Tibial nerve (tissue), 4 donors: ENCODE measurements around the gene KCP. TPM values are rescaled to one million over a fixed set of nuclear protein-coding genes. Genes with fewer than 3 reads are reported as not detected.
"Not testable (repeated sequence)": the region's sequence is repeated elsewhere in the genome, so short reads cannot be mapped to it uniquely, and the experiment has no call there.

ENCODE experiments used
- DNase-seq, 2 donors: peaks; one replicate each; pipeline ENCODE4 v3.0.0-alpha.2; 2019; ENCODE audit warnings: low spot score in 2 of 2
- H3K27ac ChIP-seq, 4 donors: fragments of 200-600 bp; sonication (generic) in 3 of 4; one replicate each; pipeline ENCODE4 v1.5.1; 2017 to 2019; ENCODE audit warnings: mild to moderate bottlenecking in 1 of 4
- H3K27me3 ChIP-seq, 2 donors: fragments of 200-600 bp; sonication (generic) in 1 of 2; one replicate each; pipeline versions ENCODE4 v1.5.1 to v1.6.0; 2017 to 2019
- H3K36me3 ChIP-seq, 3 donors: fragments of 200-600 bp; sonication (generic); one replicate each; pipeline ENCODE4 v1.5.1; 2018 to 2019
- H3K4me1 ChIP-seq, 4 donors: fragments of 200-600 bp; sonication (generic) in 3 of 4; one replicate each; pipeline ENCODE4 v1.5.1; 2017 to 2019
- H3K4me3 ChIP-seq, 4 donors: fragments of 200-600 bp; sonication (generic) in 3 of 4; one replicate each; pipeline ENCODE4 v1.5.1; 2017 to 2019; ENCODE audit warnings: mild to moderate bottlenecking in 1 of 4, moderate library complexity in 1 of 4
- H3K9me3 ChIP-seq, 4 donors: fragments of 200-600 bp; sonication (generic) in 3 of 4; one replicate each; pipeline ENCODE4 v1.5.1; 2017 to 2019
- EP300 ChIP-seq, 2 donors: sonication (generic); formaldehyde crosslinking; IDR thresholded peaks; one replicate each; pipeline ENCODE4 v1.6.1; 2017; ENCODE audit warnings: antibody characterized with exemption in 2 of 2, mild to moderate bottlenecking in 1 of 2
- POLR2A ChIP-seq, 2 donors: fragments of 450-650 bp; IDR thresholded peaks; one replicate each; pipeline ENCODE4 v1.6.1; 2017; ENCODE audit warnings: antibody characterized with exemption in 2 of 2, mild to moderate bottlenecking in 2 of 2, moderate library complexity in 2 of 2
- WGBS, 2 donors: methylation state at CpG; one replicate each; pipeline ENCODE4 v1.1.5; 2018; 5-methylcytosine and 5-hydroxymethylcytosine counted together
- total RNA-seq, 4 donors: library from RNA; depleted of rRNA; stranded (reverse); fragments of >200 nt; gene quantifications; one replicate each; pipeline ENCODE4 v1.1.0, GENCODE V29; 2016
- TF ChIP-seq, protein P1 (sequence below), 5 experiments: fragments of 200-600 bp in 3 of 5; fragments of 450-650 bp in 2 of 5; sonication (generic) in 3 of 5; IDR thresholded peaks; one replicate each; pipeline ENCODE4 v1.5.1; 2016 to 2019; ENCODE audit warnings: antibody characterized with exemption in 5 of 5, mild to moderate bottlenecking in 3 of 5, moderate library complexity in 2 of 5

Gene KCP
- total RNA-seq, 4 donors from 2014 or later, result 0.21 to 0.90 (median 0.40) TPM

- H3K27ac ChIP-seq, result no peak overlapping the region
- DNase-seq, result no peak
- no peak overlapping the region for H3K4me3 ChIP-seq
- peaks cover 0 to 24% (median 0%) of the 10 kb centered on the region in 3 donors for H3K36me3 ChIP-seq
- no peak for TF ChIP-seq POLR2A (IDR thresholded peaks at IDR 0.05)
- TF ChIP-seq, protein P1, sequence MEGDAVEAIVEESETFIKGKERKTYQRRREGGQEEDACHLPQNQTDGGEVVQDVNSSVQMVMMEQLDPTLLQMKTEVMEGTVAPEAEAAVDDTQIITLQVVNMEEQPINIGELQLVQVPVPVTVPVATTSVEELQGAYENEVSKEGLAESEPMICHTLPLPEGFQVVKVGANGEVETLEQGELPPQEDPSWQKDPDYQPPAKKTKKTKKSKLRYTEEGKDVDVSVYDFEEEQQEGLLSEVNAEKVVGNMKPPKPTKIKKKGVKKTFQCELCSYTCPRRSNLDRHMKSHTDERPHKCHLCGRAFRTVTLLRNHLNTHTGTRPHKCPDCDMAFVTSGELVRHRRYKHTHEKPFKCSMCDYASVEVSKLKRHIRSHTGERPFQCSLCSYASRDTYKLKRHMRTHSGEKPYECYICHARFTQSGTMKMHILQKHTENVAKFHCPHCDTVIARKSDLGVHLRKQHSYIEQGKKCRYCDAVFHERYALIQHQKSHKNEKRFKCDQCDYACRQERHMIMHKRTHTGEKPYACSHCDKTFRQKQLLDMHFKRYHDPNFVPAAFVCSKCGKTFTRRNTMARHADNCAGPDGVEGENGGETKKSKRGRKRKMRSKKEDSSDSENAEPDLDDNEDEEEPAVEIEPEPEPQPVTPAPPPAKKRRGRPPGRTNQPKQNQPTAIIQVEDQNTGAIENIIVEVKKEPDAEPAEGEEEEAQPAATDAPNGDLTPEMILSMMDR (IDR thresholded peaks at IDR 0.05), result no peak
- TF ChIP-seq EP300 (IDR thresholded peaks at IDR 0.05), result no peak
- no peaks in the 10 kb centered on the region for H3K27me3 ChIP-seq
- no peaks in the 10 kb centered on the region for H3K9me3 ChIP-seq
- H3K4me1 ChIP-seq, result peaks cover 0 to 8% (median 0%) of the 10 kb centered on the region in 4 donors
- 70 to 79% methylated on average over 15 to 19 of the region's 22 CpGs for WGBS, 2 donors
These were observed 36.7 kb upstream of the KCP start for GRCh38 chr7:128946936-128947830.

- DNase-seq, result no peak
- H3K9me3 ChIP-seq, result no peaks in the 10 kb centered on the region
- no peak overlapping the region for H3K4me3 ChIP-seq
- TF ChIP-seq POLR2A (IDR thresholded peaks at IDR 0.05) (no peak), EP300 (IDR thresholded peaks at IDR 0.05) (no peak)
- TF ChIP-seq, protein P1 (IDR thresholded peaks at IDR 0.05), result no peak
- no peaks in the 10 kb centered on the region for H3K27me3 ChIP-seq
- peaks cover 0 to 14% (median 0%) of the 10 kb centered on the region in 3 donors for H3K36me3 ChIP-seq
- peaks cover 0 to 8% (median 0%) of the 10 kb centered on the region in 4 donors for H3K4me1 ChIP-seq
- no peak overlapping the region for H3K27ac ChIP-seq
- WGBS, 2 donors, result 79 to 92% methylated on average over 14 to 21 of the region's 21 CpGs
These were observed 35.3 kb upstream of the KCP start for GRCh38 chr7:128945668-128946366.

DNA sequence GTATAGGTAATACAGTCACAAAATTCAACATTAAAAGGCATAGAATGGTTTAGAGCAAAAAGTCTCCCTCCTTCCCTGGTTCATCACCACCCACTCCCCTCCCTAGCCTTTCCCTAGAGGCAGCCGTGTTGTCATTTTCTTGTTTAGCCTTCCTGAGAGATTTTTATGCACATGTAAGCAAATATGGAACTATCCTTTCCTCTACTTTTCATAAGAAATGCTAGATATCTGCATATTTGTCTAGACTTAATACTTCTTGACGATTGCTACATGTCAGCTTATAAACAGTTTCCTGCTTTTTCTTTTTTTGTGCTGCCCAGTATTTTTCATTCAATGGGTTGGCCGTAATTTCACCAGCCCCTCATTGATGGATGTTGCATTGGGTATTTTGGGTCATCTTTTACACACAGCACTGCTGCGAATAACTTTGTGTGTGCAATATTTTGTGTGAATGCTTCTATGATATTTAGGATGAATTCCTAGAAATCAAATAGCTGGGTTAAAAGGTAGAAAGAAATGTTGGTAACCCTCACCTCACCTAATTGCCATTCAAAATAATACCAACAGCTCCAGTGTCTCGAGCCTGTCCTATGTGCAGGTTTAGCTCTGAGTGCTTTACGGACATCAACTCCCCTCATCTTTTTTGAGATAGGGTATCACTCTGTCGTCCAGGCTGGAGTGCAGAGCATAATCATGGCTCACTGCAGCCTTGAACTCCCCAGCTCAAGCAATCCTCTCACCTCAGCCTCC, 34.2 kb upstream of the KCP start:
- Histone ChIP-seq H3K9me3 (no peaks in the 10 kb centered on the region), H3K4me3 (no peak overlapping the region), H3K36me3 (peaks cover 0 to 4% (median 0%) of the 10 kb centered on the region in 3 donors), H3K4me1 (peaks cover 0 to 8% (median 0%) of the 10 kb centered on the region in 4 donors), H3K27ac (no peak overlapping the region), H3K27me3 (peaks cover 0 to 5% of the 10 kb centered on the region in 2 donors)
- WGBS, 2 donors, result 66 to 74% methylated on average over 7 of the region's 7 CpGs
- TF ChIP-seq POLR2A (IDR thresholded peaks at IDR 0.05), result no peak
- TF ChIP-seq, protein P1 (IDR thresholded peaks at IDR 0.05), result no peak
- no peak for TF ChIP-seq EP300 (IDR thresholded peaks at IDR 0.05)
- no peak for DNase-seq

GRCh38 chr7:128943251-128943650, 32.7 kb upstream of the KCP start:
- not testable (repeated sequence) for H3K9me3 ChIP-seq, H3K4me3 ChIP-seq, H3K27ac ChIP-seq, DNase-seq, H3K36me3 ChIP-seq
- peaks cover 0 to 16% (median 7%) of the 10 kb centered on the region in 4 donors for H3K4me1 ChIP-seq
- WGBS, 2 donors, result 83 to 95% methylated on average over 2 of the region's 2 CpGs
- peaks cover 0 to 19% of the 10 kb centered on the region in 2 donors for H3K27me3 ChIP-seq

GRCh38 chr7:128941946-128942526, 31.5 kb upstream of the KCP start:
- DNase-seq, result no peak
- TF ChIP-seq EP300 (IDR thresholded peaks at IDR 0.05), result no peak
- TF ChIP-seq, protein P1 (IDR thresholded peaks at IDR 0.05), result no peak
- TF ChIP-seq POLR2A (IDR thresholded peaks at IDR 0.05), result no peak
- Histone ChIP-seq H3K9me3 (no peaks in the 10 kb centered on the region), H3K4me3 (no peak overlapping the region), H3K27ac (no peak overlapping the region), H3K4me1 (peaks cover 0 to 22% (median 9%) of the 10 kb centered on the region in 4 donors), H3K36me3 (no peaks in the 10 kb centered on the region), H3K27me3 (peaks cover 0 to 29% of the 10 kb centered on the region in 2 donors)
- WGBS, 2 donors, result 90% methylated on average over 15 to 16 of the region's 16 CpGs
